ENCODE data around the gene REPS2.

The REPS2 gene

GRCh38 chrX:16931371-16931770 is 15.1 kb upstream of the REPS2 start:
- DNase-seq (ENCODE audit: extremely low spot score) = no peak
- TF ChIP-seq CTCF (IDR thresholded peaks at IDR 0.05; ENCODE audit: control extremely low read depth, extremely low read depth, low read depth, missing control alignments) = no peak
- ChIA-PET CTCF (no interaction called here), POLR2A (no interaction called here)

GRCh38 chrX:16931855-16932575 is 14.4 kb upstream of the REPS2 start:
- CTCF ChIA-PET = no interaction called here
- POLR2A ChIA-PET = no interaction called here
- no peak for TF ChIP-seq CTCF (IDR thresholded peaks at IDR 0.05; ENCODE audit: control extremely low read depth, extremely low read depth, low read depth, missing control alignments)
- no peak for DNase-seq (ENCODE audit: extremely low spot score)

GRCh38 chrX:16934185-16934584 is 12.3 kb upstream of the REPS2 start:
- CTCF ChIA-PET = no interaction called here
- POLR2A ChIA-PET = no interaction called here
- DNase-seq (ENCODE audit: extremely low spot score) = no peak
- TF ChIP-seq CTCF (IDR thresholded peaks at IDR 0.05; ENCODE audit: control extremely low read depth, extremely low read depth, low read depth, missing control alignments) = no peak

GRCh38 chrX:16946971-16947562 is 609 bp downstream of the REPS2 start:
- POLR2A ChIA-PET = no interaction called here
- CTCF ChIA-PET = interaction anchor here (1.5 kb wide), 1 partner anchor 64 kb away, joined by 3 read pairs; no protein-coding TSS in a partner anchor
- no peak for TF ChIP-seq CTCF (IDR thresholded peaks at IDR 0.05; ENCODE audit: control extremely low read depth, extremely low read depth, low read depth, missing control alignments)
- peak; percentile 18 for DNase-seq (ENCODE audit: extremely low spot score)

- no peak for TF ChIP-seq CTCF (IDR thresholded peaks at IDR 0.05; ENCODE audit: control extremely low read depth, extremely low read depth, low read depth, missing control alignments)
- ChIA-PET CTCF (no interaction called here), POLR2A (no interaction called here)
- DNase-seq (ENCODE audit: extremely low spot score) = no peak
Measured at GRCh38 chrX:16950423-16950822, 4.0 kb downstream of the REPS2 start.

GRCh38 chrX:16953606-16954211 is 7.3 kb downstream of the REPS2 start:
- POLR2A ChIA-PET = no interaction called here
- no peak for DNase-seq (ENCODE audit: extremely low spot score)
- TF ChIP-seq CTCF (IDR thresholded peaks at IDR 0.05; ENCODE audit: control extremely low read depth, extremely low read depth, low read depth, missing control alignments) = no peak
- CTCF ChIA-PET = no interaction called here
